IPS DF 19.7 (cell line): ENCODE measurements around the gene IL13.
"Not testable (repeated sequence)": the region's sequence is repeated elsewhere in the genome, so short reads cannot be mapped to it uniquely, and the experiment has no call there.

Experiments used
- DNase-seq: peaks from one replicate; pipeline ENCODE4 v3.0.0-alpha.2; 2013; ENCODE audit warnings: low read depth, low spot score

Gene IL13

GRCh38 chr5:132688536-132689339, 30.8 kb downstream of the IL13 start:
- DNase-seq, result no peak

DNA sequence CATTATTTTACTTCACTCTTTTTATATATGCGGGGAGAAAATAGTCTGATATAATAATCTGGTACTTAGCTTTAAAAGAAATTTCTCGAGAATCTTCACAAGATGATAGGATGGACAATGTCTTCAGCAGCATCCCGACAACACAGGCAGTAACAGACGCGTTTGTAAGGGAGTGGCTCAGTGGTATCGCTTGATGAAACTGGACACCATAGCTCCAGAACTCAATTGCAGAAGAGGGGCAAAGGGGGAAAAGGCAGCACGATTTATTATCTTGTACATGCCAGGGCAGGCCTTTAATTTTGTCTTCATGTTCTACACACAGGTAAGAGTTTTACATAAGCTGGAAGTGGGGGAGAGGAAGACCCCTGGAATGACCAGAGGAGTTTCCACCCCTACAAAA, 31.5 kb downstream of the IL13 start:
- DNase-seq, result no peak

GRCh38 chr5:132690156-132690555, 32.2 kb downstream of the IL13 start:
- DNase-seq, result no peak

- not testable (repeated sequence) for DNase-seq
Measured at GRCh38 chr5:132691755-132692631, 34.0 kb downstream of the IL13 start.

DNA sequence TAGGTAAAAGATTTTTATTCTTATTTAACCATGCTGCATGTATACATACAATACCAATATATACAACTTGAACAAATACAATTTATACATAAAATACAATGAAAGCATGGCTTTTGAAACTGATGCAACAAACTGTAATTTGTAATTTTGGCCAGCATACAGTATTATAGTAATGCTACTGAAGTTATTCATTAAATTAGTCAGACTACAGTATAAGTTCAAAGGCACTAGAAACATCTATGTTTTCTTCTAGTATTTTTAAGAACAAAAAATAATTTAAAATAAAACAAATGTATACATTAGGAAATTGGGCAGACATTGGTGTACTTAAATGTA, 34.6 kb downstream of the IL13 start:
- no peak for DNase-seq

DNA sequence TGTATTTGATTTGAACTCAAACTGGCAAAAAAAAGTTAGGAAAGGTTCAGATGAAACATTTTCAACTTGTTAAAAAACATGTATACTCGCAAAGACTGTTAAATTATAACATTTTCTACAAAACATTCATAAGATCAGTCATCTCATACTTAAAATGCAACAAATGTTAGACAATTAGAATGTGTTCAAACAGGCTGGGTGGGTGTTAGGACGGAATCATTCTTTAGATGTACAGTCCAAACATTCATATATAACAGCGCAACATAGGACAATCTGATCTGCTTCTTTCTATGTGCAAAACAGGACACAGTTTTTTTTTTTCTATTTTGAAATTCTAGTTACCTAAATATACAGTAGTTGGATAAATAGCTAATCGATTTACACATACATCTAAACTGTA, 38.0 kb downstream of the IL13 start:
- no peak for DNase-seq

GRCh38 chr5:132704875-132705274, 46.9 kb downstream of the IL13 start:
- DNase-seq, result no peak

GRCh38 chr5:132708645-132709044, 50.7 kb downstream of the IL13 start:
- DNase-seq, result no peak
